ENCODE measurements around the gene CORO2B. TPM values are rescaled to one million over a fixed set of nuclear protein-coding genes. Genes with fewer than 3 reads are reported as not detected.

The CORO2B gene
- total and polyA plus RNA-seq, 8 donors, result 0.56 to 7.7 (median 1.7) TPM

DNA sequence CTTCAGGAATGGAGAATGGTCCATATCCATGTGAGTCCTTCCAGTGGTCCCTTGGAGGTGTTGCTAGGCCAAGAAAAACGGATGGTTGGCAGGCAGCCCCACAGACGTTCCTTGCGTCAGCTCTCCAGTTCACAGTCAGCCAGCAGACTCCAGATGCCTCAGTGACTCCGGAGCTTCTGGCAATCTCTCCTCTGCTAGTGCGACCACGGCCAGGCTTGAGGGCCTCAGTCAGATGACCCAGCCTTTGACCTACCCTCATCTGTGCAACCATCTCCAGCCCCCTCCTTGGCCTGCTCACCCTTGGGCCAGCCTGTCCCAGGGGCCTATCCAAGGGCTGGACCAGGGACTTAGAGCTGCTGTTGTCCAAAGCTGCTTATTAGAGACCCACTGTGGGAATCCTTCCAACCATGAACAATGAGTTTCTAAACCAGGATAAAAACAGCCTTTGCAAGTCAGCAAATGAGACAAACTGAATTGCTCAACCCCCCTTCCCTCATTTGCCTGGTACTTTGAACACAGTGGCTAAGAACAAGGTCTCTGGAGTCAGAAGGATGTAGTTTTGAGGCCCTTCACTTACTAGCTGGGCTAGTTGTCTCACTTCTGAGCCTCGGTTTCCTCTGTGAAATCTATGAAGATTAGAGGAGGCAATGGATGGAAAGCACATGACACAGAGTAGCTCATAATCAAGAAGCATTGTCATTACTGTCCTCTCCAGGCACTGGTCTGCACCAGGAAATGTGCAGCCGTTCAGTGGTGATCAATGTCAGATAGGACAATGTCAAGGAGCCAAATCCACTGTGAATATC, 197.1 kb downstream of the CORO2B start:
- FAIRE-seq (no peak), DNase-seq (peak in 2 of 6 donors; percentile 27 to 34)

DNA sequence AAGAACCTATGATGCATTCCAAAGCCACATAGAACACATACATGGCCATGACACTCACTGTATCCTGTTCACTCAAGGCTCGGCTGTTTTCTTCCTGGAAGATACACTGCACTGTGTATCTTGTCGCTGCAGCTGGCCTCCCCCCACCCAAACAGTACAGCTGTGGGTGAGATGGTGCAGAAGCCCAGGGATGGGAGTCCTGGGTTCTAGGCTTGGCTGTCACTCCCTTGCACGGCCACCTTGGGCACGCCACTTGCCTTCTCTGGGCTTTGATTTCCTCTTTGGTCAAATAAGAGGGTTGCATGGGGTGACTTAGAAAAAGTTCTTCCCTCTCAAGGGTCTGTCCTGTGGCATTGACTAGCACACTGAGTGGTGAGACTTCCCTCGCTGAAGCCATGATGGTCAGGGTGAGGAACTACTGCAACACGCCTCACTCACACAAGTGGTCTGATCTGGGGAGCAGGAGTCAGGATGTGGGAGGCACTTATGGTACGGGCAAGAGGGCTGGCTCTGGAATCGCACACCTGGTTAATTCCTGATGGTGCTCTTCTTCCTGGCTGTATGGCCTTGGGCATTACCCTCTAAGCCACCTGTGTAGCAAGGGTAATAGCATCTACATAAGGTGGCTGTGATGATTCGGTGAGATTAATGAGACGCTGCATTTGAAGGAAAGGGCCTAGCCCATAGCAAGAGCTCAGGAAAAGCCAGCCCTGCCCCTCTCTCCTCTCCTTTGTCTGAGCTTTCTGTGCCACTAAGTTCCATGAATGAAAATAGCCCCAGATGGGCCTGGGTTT, 197.9 kb downstream of the CORO2B start:
- Histone ChIP-seq H3K27me3 (no peaks in the 10 kb centered on the region), H3K36me3 (peaks cover 0 to 10% (median 9%) of the 10 kb centered on the region in 3 donors), H3K4me1 (no peaks in the 10 kb centered on the region), H3K4me3 (no peak overlapping the region), H3K9me3 (no peaks in the 10 kb centered on the region), H3K27ac (no peak overlapping the region)
- 86 to 93% methylated on average over 10 of the region's 10 CpGs for WGBS, 2 donors
- ATAC-seq, result peak in 2 of 4 donors; percentile 8 to 29
- no peak for TF ChIP-seq CTCF (IDR thresholded peaks at IDR 0.05)
- DNase-seq, result no peak
- intact Hi-C loops (cut with DNase I), result no loop called here
- no peak for FAIRE-seq

More for the DNA sequence above, 197.1 kb downstream of the CORO2B start:
- peak in 3 of 4 donors; percentile 59 to 80 (median 66) for ATAC-seq
- Histone ChIP-seq H3K27ac (no peak overlapping the region), H3K9me3 (no peaks in the 10 kb centered on the region), H3K4me3 (no peak overlapping the region), H3K27me3 (no peaks in the 10 kb centered on the region), H3K36me3 (peaks cover 0 to 10% (median 9%) of the 10 kb centered on the region in 3 donors), H3K4me1 (no peaks in the 10 kb centered on the region)
- intact Hi-C loops (cut with DNase I), result no loop called here
- WGBS, 2 donors, result 68 to 78% methylated on average over 8 of the region's 8 CpGs
- TF ChIP-seq CTCF (IDR thresholded peaks at IDR 0.05), result no peak

Other genes starting within 250 kb of the CORO2B start
- gene ITGA11, start 146.8 kb upstream of the CORO2B start, total RNA-seq, result 1 to 10 TPM in 2 of 6 donors, under 1 TPM in 4; 0.24 to 4.1 (median 0.66) TPM
- 1 to 10 TPM in 1 of 2 donors, under 1 TPM in 1; 0.19 to 1.1 TPM for gene ITGA11, start 146.8 kb upstream of the CORO2B start, polyA plus RNA-seq
- 10 to 100 TPM; 26.9 to 64.3 (median 41.4) TPM for gene ANP32A, start 241.9 kb downstream of the CORO2B start, total RNA-seq
- 10 to 100 TPM; 26.0 to 42.3 TPM for gene ANP32A, start 241.9 kb downstream of the CORO2B start, polyA plus RNA-seq

Data from pancreas (tissue), 10 donors.